B cell (primary cell): ENCODE results near the gene PEX10. TPM values are rescaled to one million over a fixed set of nuclear protein-coding genes. Genes with fewer than 3 reads are reported as not detected.

Experiments
- ATAC-seq: fragments of 200-7000 bp; cut with Tn5 transposase; one replicate; pipeline ENCODE4 v1.10.0; 2021; ENCODE audit warnings: low read depth, mild to moderate bottlenecking, moderate number of reproducible peaks, moderate library complexity
- CTCF ChIA-PET: fragments of 350-600 bp; sonication (Branson Sonifier 250); formaldehyde crosslinking; loops from one replicate; lab custom pipeline; 2021; ENCODE audit warnings: antibody characterized with exemption, inconsistent platforms; lab: Charles Lee
- POLR2A ChIA-PET: fragments of 350-600 bp; sonication (Branson Sonifier 250); formaldehyde crosslinking; loops from one replicate; lab custom pipeline; 2021; ENCODE audit warnings: antibody characterized with exemption; lab: Charles Lee
- DNase-seq: peaks from one replicate; pipeline ENCODE4 v3.0.0; 2013
- H2AFZ ChIP-seq: 2 replicates; pipeline ENCODE4 v1.6.1; 2012; ENCODE audit warnings: mild to moderate bottlenecking, low read depth, low read length; ENCODE audit not compliant: insufficient read depth, poor library complexity, severe bottlenecking
- H3K27ac ChIP-seq, 2 donors: 1 replicate in 1 of 2; 2 replicates in 1 of 2; pipeline ENCODE4 v1.5.1; 2012 to 2013; ENCODE audit warnings: low read length in 2 of 2, mild to moderate bottlenecking in 2 of 2, moderate library complexity in 1 of 2
- H3K27me3 ChIP-seq, 4 experiments: fragments of 200-600 bp in 1 of 4; sonication (generic) in 1 of 4; replicated peaks in 1 of 4; 1 replicate in 2 of 4; 2 replicates in 2 of 4; pipeline versions ENCODE4 v1.6.1 to v1.7.0; 2013 to 2016; ENCODE audit warnings: low read length in 3 of 4, mild to moderate bottlenecking in 2 of 4, mixed read lengths in 1 of 4, moderate library complexity in 1 of 4; ENCODE audit not compliant: insufficient read depth in 4 of 4, control insufficient read depth in 3 of 4; ENCODE audit errors: control extremely low read depth in 1 of 4
- H3K36me3 ChIP-seq, 2 experiments: replicated peaks in 1 of 2; 1 replicate in 1 of 2; 2 replicates in 1 of 2; pipeline versions ENCODE4 v1.6.1 to v1.7.1; 2013; ENCODE audit warnings: low read length in 1 of 2; ENCODE audit not compliant: insufficient read depth in 2 of 2, control insufficient read depth in 1 of 2; ENCODE audit errors: control extremely low read depth in 1 of 2, extremely low read depth in 1 of 2
- H3K4me1 ChIP-seq, 2 donors: fragments of 200-600 bp in 1 of 2; sonication (generic) in 1 of 2; 1 replicate in 1 of 2; 2 replicates in 1 of 2; pipeline versions ENCODE4 v1.5.1 to v1.6.1; 2013 to 2017; ENCODE audit warnings: low read length in 2 of 2; ENCODE audit not compliant: control insufficient read depth in 2 of 2, insufficient read depth in 2 of 2
- H3K4me2 ChIP-seq: replicated peaks from 2 replicates; pipeline ENCODE3; 2012; ENCODE audit warnings: mild to moderate bottlenecking, low read depth, low read length; ENCODE audit not compliant: poor library complexity, severe bottlenecking
- H3K4me3 ChIP-seq, 5 experiments: fragments of 200-600 bp in 1 of 5; sonication (generic) in 1 of 5; 1 replicate in 3 of 5; 2 replicates in 2 of 5; pipeline versions ENCODE4 v1.5.1 to v1.7.0; 2011 to 2016; ENCODE audit warnings: low read length in 4 of 5, mild to moderate bottlenecking in 4 of 5, low read depth in 2 of 5, control low read depth in 1 of 5, moderate library complexity in 1 of 5; ENCODE audit not compliant: insufficient read depth in 1 of 5; ENCODE audit errors: control extremely low read depth in 1 of 5, extremely low read depth in 1 of 5
- H3K79me2 ChIP-seq: fragments of 200-600 bp; sonication (generic); one replicate; pipeline ENCODE4 v1.6.0; 2016; ENCODE audit warnings: low read length; ENCODE audit not compliant: control insufficient read depth, insufficient read depth
- H3K9ac ChIP-seq: fragments of 200-600 bp; sonication (generic); 2 replicates; pipeline ENCODE4 v1.6.1; 2017; ENCODE audit warnings: mild to moderate bottlenecking, low read length, moderate library complexity
- H3K9me3 ChIP-seq, 3 donors: one replicate each; pipeline versions ENCODE4 v1.6.1 to v1.7.1; 2013; ENCODE audit warnings: low read length in 2 of 3; ENCODE audit not compliant: control insufficient read depth in 2 of 3, insufficient read depth in 1 of 3; ENCODE audit errors: control extremely low read depth in 1 of 3
- H4K20me1 ChIP-seq: 2 replicates; pipeline ENCODE4 v1.6.0; 2012; ENCODE audit warnings: mild to moderate bottlenecking, low read length; ENCODE audit not compliant: insufficient read depth, control insufficient read depth, poor library complexity, severe bottlenecking
- H3K27ac Mint-ChIP-seq: one replicate; pipeline ENCODE4 v1.8.0; 2021; ENCODE audit warnings: mixed read lengths
- H3K27me3 Mint-ChIP-seq: one replicate; pipeline ENCODE4 v1.8.0; 2021; ENCODE audit warnings: mixed read lengths
- H3K4me1 Mint-ChIP-seq: one replicate; pipeline ENCODE4 v1.8.0; 2021; ENCODE audit warnings: mixed read lengths
- H3K4me3 Mint-ChIP-seq: one replicate; pipeline ENCODE4 v1.8.0; 2021; ENCODE audit warnings: mixed read lengths
- H3K9me3 Mint-ChIP-seq: one replicate; pipeline ENCODE4 v1.8.0; 2022; ENCODE audit warnings: mixed read lengths; ENCODE audit not compliant: insufficient read depth
- EZH2 ChIP-seq: IDR thresholded peaks from 2 replicates; pipeline ENCODE4 v1.6.1; 2012; ENCODE audit warnings: borderline replicate concordance, low read depth, mild to moderate bottlenecking, moderate library complexity, low read length; ENCODE audit not compliant: insufficient read depth, poor library complexity, severe bottlenecking
- WGBS: methylation state at CpG from one replicate; pipeline ENCODE4 v1.1.5; 2013; ENCODE audit warnings: missing lambda C conversion rate; ENCODE audit not compliant: insufficient coverage; 5-methylcytosine and 5-hydroxymethylcytosine counted together
- intact Hi-C: fragments of 100-400 bp; cut with micrococcal nuclease; formaldehyde crosslinking; loops from one replicate; pipeline ENCODE4 v1.10.0; 2022
- polyA plus RNA-seq: library from polyadenylated mRNA; depleted of rRNA; stranded (reverse); fragments of >200 nt; gene quantifications from 2 replicates; pipeline ENCODE4 v1.2.3, GENCODE V29; 2012
- total RNA-seq, 2 donors: library from RNA; stranded (reverse); fragments of 120-200 nt in 1 of 2; gene quantifications; 1 replicate in 1 of 2; 2 replicates in 1 of 2; pipeline versions ENCODE4 v1.2.3 to v1.2.4, GENCODE V29; 2013 to 2022
- TF ChIP-seq, protein P1 (sequence below): fragments of 200-600 bp; IDR thresholded peaks from one replicate; pipeline ENCODE4 v1.8.0; 2022; ENCODE audit warnings: antibody characterized with exemption, mild to moderate bottlenecking

PEX10 gene
- total and polyA plus RNA-seq, 2 donors (not counting 1 experiment from before 2014, with no cell fraction given), result 13.5 to 18.4 TPM

DNA sequence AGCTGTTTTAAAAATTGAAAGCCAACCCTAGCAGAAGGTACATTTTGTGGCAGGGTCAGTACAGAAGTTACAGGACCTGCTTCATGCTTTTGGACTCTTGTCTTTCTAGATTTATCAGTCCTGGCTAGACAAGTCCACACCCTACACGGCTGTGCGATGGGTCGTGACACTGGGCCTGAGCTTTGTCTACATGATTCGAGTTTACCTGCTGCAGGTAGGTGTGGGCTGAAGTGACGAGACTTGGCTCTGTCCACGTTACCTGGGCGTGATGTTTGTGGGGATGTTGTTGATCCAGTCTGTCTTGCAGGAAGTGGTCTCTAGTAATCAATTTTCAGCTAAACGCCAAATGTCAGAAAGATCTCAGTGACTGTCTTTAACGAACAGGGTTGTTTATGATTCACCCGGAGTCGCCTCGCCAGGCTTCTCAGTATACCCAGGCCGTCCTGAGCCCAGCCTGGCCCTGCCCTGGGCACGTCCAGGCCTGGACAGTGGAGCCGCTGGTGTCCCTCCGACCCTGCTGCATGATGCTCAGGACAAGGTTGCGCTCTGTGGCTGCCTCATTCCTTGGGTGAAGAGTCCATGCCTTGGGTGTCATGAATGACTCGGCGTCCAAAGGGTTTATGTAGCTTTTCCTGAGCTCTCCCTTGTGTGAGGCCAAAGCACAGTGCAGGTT lies 15.2 kb downstream of the PEX10 start:
- CTCF ChIA-PET, result interaction anchor here (0.8 kb wide), 1 partner anchor 202 kb away, joined by 3 read pairs; the partner anchor contains the start of gene FAAP20
- Histone ChIP-seq H3K79me2 (peaks cover 88% of the 10 kb centered on the region), H4K20me1 (peaks cover 85% of the 10 kb centered on the region)

DNA sequence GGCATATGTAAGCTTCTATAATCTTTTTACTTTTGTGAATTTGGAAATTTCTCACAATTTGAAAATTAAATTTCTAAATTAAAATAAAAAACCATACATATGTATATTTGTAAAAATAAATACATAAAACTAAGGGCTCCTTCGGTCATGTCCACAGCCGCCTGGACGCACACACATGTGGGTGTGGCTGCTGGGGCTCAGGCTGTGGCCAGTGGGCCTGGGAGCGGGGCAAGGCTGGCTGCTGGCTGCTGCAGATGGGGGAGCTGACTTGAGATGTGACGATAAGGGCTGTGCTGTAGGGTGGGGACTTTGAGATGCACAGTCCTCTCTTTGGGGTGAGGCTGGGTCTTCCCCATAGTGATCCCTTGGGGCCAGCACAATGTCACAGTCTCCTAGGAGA lies 15.9 kb downstream of the PEX10 start:
- Histone ChIP-seq H3K27me3 (no peaks in the 10 kb centered on the region), H3K4me2 (no peak overlapping the region), H3K27ac (no peak overlapping the region), H3K4me3 (no peak overlapping the region), H3K36me3 (peaks cover 2 to 71% of the 10 kb centered on the region in 2 experiments), H4K20me1 (peaks cover 79% of the 10 kb centered on the region), H3K79me2 (peaks cover 84% of the 10 kb centered on the region), H3K9me3 (no peaks in the 10 kb centered on the region), H3K9ac (no peak overlapping the region), H3K4me1 (peaks cover 18 to 23% of the 10 kb centered on the region in 2 donors), H2AFZ (no peak overlapping the region)
- POLR2A ChIA-PET, result no interaction called here
- no peak for TF ChIP-seq EZH2
- TF ChIP-seq, protein P1, sequence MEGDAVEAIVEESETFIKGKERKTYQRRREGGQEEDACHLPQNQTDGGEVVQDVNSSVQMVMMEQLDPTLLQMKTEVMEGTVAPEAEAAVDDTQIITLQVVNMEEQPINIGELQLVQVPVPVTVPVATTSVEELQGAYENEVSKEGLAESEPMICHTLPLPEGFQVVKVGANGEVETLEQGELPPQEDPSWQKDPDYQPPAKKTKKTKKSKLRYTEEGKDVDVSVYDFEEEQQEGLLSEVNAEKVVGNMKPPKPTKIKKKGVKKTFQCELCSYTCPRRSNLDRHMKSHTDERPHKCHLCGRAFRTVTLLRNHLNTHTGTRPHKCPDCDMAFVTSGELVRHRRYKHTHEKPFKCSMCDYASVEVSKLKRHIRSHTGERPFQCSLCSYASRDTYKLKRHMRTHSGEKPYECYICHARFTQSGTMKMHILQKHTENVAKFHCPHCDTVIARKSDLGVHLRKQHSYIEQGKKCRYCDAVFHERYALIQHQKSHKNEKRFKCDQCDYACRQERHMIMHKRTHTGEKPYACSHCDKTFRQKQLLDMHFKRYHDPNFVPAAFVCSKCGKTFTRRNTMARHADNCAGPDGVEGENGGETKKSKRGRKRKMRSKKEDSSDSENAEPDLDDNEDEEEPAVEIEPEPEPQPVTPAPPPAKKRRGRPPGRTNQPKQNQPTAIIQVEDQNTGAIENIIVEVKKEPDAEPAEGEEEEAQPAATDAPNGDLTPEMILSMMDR, result no peak
- Mint-ChIP-seq H3K4me1 (peaks cover 41% of the 10 kb centered on the region), H3K9me3 (no peaks in the 10 kb centered on the region), H3K27ac (no peak overlapping the region), H3K27me3 (no peaks in the 10 kb centered on the region), H3K4me3 (no peak overlapping the region)
- DNase-seq (no peak), ATAC-seq (no peak)
- WGBS, result 88% methylated on average over 4 of the region's 5 CpGs
- intact Hi-C loops, result no loop called here
- CTCF ChIA-PET, result interaction anchor here (0.8 kb wide), 1 partner anchor 201 kb away, joined by 3 read pairs; the partner anchor contains the start of gene FAAP20

More for the DNA sequence above, 15.2 kb downstream of the PEX10 start:
- H3K27me3 Mint-ChIP-seq, result no peaks in the 10 kb centered on the region
- H3K4me1 Mint-ChIP-seq, result peaks cover 40% of the 10 kb centered on the region
- no peaks in the 10 kb centered on the region for H3K9me3 Mint-ChIP-seq
- Histone ChIP-seq H3K36me3 (peaks cover 2 to 78% of the 10 kb centered on the region in 2 experiments), H3K27ac (no peak overlapping the region), H3K4me1 (peaks cover 18 to 23% of the 10 kb centered on the region in 2 donors), H3K4me3 (no peak overlapping the region), H3K27me3 (no peaks in the 10 kb centered on the region), H3K9ac (no peak overlapping the region), H3K9me3 (no peaks in the 10 kb centered on the region), H3K4me2 (no peak overlapping the region), H2AFZ (no peak overlapping the region)
- ATAC-seq, result no peak
- intact Hi-C loops, result no loop called here
- peak overlapping the region; percentile 63 for H3K27ac Mint-ChIP-seq
- TF ChIP-seq, protein P1, result no peak
- no peak for TF ChIP-seq EZH2
- DNase-seq, result no peak
- 98% methylated on average over 19 of the region's 19 CpGs for WGBS
- POLR2A ChIA-PET, result no interaction called here
- H3K4me3 Mint-ChIP-seq, result no peak overlapping the region
